Sigmoid colon (tissue), 4 donors: ENCODE measurements around the gene MSLN.

ENCODE experiments used
- CTCF ChIP-seq, 4 experiments: fragments of 450-650 bp in 3 of 4; fragments of 200-600 bp in 1 of 4; IDR thresholded peaks; one replicate each; pipeline ENCODE4 v1.5.1; 2016 to 2019; ENCODE audit warnings: antibody characterized with exemption in 4 of 4, mild to moderate bottlenecking in 3 of 4, moderate library complexity in 2 of 4
- EP300 ChIP-seq, 4 donors: sonication (generic); formaldehyde crosslinking; IDR thresholded peaks; one replicate each; pipeline ENCODE4 v1.6.1; 2017; ENCODE audit warnings: antibody characterized with exemption in 4 of 4
- POLR2A ChIP-seq, 2 donors: fragments of 450-650 bp; IDR thresholded peaks; one replicate each; pipeline ENCODE4 v1.6.1; 2016; ENCODE audit warnings: antibody characterized with exemption in 2 of 2, mild to moderate bottlenecking in 2 of 2, moderate library complexity in 2 of 2
- POLR2AphosphoS5 ChIP-seq, 4 donors: sonication (generic); formaldehyde crosslinking; IDR thresholded peaks; one replicate each; pipeline ENCODE4 v1.6.1; 2017; ENCODE audit warnings: antibody characterized with exemption in 4 of 4

- TF ChIP-seq CTCF (IDR thresholded peaks at IDR 0.05) = no peak
- no peak for TF ChIP-seq POLR2A (IDR thresholded peaks at IDR 0.05)
- no peak for TF ChIP-seq EP300 (IDR thresholded peaks at IDR 0.05)
- TF ChIP-seq POLR2AphosphoS5 (IDR thresholded peaks at IDR 0.05) = no peak
Measured at GRCh38 chr16:739560-740458, 20.7 kb upstream of the MSLN start.
